Femur (tissue), 1 donor: ENCODE data around the gene NDST1.

ENCODE experiments used
- DNase-seq: peaks from one replicate; pipeline ENCODE4 v3.0.0-alpha.2; 2017

Gene NDST1

DNA sequence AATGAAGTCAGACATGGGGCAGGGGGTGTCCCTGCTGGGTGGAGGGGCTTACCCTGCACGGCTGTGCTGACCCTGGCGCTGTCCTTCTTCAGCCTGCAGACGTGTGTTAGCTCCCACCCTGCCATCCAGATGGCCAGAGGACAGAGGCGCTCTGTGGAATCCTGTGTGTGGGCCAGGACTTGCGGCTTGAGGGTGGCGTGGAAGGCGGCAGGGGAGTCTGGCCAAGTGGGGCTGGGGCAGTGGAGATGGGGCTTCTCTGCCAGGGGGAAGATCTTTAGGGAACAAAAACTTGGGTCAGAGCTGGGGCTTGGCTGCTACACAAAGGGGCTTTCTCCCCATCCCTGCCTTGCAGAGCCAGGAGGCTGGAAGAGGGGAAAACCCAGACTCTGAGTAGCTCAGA, 86.1 kb downstream of the NDST1 start:
- peak; percentile 71 for DNase-seq

DNA sequence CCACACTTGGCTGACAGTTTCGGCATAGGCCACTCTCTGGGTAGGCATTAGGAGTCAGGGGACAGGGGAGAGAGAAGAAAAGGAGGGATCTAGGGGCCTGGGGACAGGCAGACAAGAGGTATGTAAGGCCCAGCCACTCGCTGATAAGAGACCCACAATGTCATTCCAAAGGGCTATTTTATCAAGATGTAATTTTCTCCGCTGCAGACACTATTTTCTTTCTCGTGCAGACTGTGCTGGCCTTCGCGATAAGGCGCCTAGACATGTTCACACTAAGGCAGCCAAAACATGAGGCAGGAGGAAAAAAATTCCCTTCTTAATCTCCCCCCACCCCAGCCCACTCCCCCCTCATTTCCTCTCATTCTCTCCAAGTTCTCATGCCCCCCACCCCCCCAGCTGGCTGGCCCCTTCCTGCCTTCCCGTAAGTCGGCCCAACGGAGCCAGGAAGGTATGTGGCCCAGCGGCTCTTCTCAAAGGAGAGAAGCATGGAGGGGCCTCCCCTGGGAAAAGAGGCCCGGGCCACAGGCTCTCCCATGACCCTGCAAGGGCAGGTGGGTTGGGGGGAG, 87.6 kb downstream of the NDST1 start:
- DNase-seq = no peak

DNA sequence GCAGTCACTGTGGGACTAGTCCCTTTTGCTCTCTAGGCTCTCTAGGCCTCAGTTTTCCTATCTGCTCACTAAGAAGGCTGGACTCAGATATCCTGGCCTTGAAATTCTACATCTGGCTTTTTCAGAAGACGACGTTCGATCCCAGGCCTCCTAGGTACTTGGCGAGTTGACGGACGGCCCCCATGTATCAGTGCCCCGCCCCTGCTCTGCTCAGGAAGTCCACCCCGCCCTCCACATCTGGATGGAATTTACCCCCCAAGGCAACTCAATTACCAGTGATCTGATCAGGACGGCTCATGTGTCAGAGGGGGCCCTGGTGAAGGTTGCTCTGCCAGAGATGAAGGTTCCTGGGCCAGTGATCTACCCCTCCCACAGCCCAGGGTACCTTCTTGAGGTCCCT, 88.4 kb downstream of the NDST1 start:
- DNase-seq = no peak

- DNase-seq = no peak
Measured at GRCh38 chr5:150596826-150597225, 88.9 kb downstream of the NDST1 start.

- no peak for DNase-seq
Measured at GRCh38 chr5:150598006-150598405, 90.1 kb downstream of the NDST1 start.

DNA sequence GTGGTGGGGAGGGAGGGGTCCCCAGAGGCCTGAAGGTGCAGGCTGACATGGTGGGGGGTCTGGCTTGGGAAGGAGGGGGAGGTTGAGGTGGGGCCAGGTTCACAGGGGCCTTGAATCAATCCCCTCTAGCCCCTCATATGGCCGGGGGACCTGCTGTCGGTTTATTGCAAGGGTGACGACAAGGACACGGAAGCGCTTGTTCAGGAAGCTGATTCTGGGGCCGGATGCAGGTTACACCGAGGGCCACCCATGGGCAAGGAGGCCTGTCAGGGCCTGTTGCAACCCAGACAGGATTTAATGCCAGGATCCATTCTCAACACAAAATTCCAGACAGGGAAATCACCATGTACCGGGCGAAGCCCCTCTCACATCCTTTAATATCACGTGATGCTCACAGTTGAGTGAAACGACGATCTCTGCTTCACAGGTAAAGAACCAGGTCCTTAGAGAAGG, 90.9 kb downstream of the NDST1 start:
- no peak for DNase-seq

- no peak for DNase-seq
Measured at GRCh38 chr5:150599281-150599680, 91.3 kb downstream of the NDST1 start.

- DNase-seq = peak; percentile 90
Measured at GRCh38 chr5:150599917-150600511, 92.1 kb downstream of the NDST1 start.

DNA sequence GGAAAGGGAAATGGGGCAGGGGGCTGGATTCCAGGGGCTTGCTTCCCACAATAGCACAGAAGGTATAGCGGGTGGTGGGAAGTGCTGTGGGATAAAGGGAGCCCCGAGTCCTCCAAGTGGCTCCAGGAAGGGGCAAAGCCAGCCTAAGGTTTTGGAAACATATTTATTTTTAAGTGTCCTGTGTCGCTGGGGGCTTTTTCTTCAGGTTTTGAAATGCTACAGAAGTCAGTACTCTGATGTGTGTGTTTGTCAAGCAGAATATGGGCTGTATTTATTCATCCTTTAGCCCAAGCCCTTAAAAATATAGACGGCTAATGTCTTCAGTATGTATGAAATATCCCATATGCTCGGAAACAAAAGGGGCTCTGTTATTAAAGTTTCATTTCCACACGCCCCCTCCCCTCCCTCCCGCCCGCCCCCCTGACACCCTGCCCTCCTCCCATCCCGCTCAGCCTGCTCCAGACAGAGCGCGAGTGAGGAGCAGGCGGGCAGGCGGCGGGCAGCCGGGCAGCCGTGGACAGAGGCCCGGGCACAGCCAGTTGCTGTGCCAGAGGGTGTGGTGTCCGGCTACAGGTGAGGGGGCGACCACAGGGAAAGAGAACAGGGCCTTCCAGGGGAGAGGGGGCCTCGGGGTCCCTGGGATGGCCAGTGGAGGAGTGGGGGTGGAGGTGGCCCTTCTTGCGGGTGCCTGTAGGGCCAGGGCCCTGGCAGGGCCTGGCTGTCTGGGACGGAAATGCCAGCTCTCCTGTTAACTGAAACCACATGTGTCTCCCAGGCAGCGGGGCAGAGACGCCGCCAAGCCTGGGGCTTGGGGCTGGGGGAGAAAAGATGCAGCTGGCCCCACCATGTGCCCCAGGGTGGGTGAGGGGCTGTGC, 92.9 kb downstream of the NDST1 start:
- DNase-seq = peak; percentile 67

DNA sequence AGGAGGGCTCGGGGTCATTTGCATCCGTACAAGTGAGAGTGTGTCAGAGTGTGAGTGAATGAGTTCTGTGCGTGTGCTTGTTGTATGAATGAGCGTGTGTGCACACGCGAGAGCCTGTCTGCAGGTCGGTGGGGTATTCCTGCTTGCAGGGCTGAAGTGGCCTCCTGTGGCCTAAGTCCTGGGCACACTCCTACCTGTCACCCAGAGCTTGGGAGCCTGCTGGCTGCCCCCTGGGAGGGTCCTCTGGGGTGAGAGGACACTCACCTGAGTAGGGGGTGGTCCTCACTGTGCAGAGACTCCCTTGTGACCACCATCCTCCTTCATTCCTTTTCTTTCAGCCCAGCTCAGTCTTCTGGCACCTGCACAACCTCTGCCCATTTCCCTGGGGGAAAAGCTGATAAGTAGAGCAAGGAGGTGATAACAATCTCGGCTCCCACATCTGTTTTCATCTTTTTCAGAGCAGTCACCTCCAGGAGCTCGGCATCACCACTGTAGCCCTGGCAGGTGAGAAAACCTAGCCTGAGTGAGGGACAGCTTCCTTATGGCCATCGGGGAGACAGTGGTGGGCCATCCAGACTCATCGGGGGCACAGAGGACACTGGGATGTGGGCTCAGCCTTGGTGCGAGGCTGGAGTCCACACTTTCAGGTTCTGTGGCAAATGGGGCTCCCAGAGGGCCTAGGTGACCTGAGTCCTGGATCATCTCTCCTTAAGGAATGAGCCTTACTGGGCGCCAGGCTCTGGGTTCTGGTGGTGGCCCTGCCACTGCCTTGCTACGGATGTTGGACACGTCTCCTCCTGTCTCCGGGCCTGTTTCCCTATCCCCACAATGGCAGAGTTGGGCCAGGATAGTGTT, 93.8 kb downstream of the NDST1 start:
- DNase-seq = no peak

GRCh38 chr5:150603052-150603451, 95.1 kb downstream of the NDST1 start:
- DNase-seq = no peak

- DNase-seq = no peak
Measured at GRCh38 chr5:150603491-150603890, 95.6 kb downstream of the NDST1 start.

GRCh38 chr5:150604010-150604409, 96.1 kb downstream of the NDST1 start:
- no peak for DNase-seq

DNA sequence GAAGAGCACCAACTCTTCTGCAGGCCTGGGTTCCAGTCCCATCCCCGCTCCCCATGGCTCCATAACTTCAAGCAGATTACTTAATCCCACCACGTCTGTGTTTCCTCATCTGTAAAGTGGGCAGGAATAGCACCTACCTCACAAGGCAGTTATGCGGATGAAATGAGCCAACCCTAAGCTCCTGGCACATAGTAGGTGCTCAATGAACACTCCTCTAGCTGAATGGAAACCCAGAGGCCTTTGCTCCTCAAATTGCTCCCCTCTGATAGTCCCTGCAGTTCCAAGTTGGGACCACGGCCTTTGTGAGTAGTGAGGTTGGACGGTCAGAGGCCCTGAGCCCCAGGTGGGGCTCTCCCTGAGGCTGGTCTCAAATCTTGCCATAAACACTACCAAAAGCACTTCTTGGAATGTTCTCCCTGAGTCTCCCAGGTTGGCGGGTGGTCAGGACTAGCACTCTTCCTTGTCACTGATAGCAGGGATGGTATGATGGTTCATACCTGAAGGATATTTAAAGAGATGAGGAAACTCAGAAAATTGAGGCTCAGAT, 97.0 kb downstream of the NDST1 start:
- DNase-seq = no peak

DNA sequence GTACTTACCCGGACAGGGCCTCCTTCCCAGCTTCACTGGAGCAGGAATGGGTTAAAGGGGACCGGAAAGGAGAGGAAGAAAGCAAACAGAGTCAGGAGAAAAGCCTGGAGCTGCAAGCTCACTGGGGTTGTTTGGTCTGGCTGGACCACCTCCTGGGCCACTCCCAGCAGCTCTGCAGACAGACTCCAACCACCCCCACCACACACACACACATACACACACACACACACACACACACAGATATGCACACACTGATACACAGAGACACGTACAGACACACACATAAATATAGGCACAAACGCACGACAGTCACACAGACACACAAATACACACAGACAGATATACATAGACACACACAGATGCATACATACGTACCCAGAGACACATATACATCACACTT, 97.6 kb downstream of the NDST1 start:
- no peak for DNase-seq

DNA sequence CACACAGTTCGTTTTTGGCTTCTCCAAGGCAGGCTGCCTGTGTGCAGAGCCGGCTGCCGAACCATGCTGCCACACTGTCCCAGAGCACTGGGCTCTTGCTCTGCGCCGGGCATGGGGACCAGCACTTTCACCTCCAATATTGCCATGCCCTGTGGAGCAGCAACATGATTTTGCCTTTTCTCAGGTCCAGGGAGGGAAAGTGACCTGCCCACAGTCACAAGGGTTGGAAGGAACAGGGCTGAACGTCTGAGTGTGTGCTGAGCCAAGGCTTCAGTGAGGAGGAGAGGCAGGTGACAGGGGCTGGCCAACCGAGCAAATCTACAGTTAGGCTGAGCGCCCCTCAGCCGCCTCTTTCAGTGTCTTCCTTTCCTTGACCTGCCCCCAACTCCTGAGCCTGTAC, 98.5 kb downstream of the NDST1 start:
- DNase-seq = no peak

- no peak for DNase-seq
Measured at GRCh38 chr5:150607105-150607504, 99.2 kb downstream of the NDST1 start.
